ENCODE results near the gene PNPLA7.
"Not testable (repeated sequence)": the region's sequence is repeated elsewhere in the genome, so short reads cannot be mapped to it uniquely, and the experiment has no call there.

Gene PNPLA7

DNA sequence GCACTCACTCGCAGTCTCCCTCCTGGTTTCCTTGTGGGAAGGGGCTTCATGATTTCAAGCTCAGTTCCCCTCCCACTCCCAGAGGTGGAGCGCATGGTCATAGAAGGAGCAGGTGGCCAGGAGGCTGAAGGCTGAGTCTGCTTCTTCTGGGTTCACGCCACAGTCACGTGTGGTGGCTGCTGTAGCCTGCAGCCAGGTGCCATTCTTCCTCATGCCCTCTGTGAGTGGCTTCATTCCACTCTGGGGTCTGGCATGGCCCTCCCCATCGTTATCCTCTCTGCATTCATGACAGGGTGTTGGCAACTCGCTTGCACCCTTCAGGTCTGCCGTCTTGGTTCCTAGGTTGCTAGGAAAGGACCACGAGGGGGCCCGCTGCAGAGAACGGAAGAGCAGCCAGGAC lies 5.0 kb upstream of the PNPLA7 start:
- Histone ChIP-seq H3K9me3 (ENCODE audit: control insufficient read depth in 2 of 2, low read length in 2 of 2) (no peaks in the 10 kb centered on the region), H3K4me1 (ENCODE audit: control insufficient read depth in 2 of 2, insufficient read depth in 2 of 2, low read length in 2 of 2) (peaks cover 6 to 21% of the 10 kb centered on the region in 2 donors), H3K27me3 (ENCODE audit: control insufficient read depth in 2 of 2, insufficient read depth in 2 of 2, low read length in 2 of 2) (no peaks in the 10 kb centered on the region), H3K4me3 (ENCODE audit: low read length in 2 of 2) (no peak overlapping the region), H3K9ac (ENCODE audit: low read depth in 1 of 2, low read length in 2 of 2) (no peak overlapping the region), H3K27ac (ENCODE audit: low read depth in 2 of 2, low read length in 2 of 2) (no peak overlapping the region), H3K36me3 (ENCODE audit: control insufficient read depth in 2 of 2, insufficient read depth in 2 of 2, low read length in 2 of 2) (peaks cover 11 to 30% of the 10 kb centered on the region in 2 donors)

DNA sequence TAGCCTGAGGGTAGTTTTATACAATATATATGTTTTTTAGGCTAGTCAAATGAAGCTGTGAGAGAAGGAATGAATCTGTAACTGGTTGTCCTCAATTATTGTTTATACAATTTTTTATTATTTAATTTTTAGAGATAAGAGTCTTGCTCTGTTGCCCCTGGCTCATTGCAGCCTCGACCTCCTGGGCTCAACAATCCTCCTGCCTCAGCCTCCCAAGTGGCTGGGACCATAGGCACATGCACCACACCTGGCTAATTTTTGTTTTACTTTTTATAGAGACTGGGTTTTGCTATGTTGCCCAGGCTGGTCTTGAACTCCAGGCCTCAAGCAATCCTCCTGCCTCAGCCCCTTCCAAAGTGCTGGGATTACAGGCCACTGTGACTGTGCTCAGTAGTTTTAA lies 4.1 kb upstream of the PNPLA7 start:
- Histone ChIP-seq H3K9ac (ENCODE audit: low read depth in 1 of 2, low read length in 2 of 2) (no peak overlapping the region), H3K9me3 (ENCODE audit: control insufficient read depth in 2 of 2, low read length in 2 of 2) (no peaks in the 10 kb centered on the region), H3K27ac (ENCODE audit: low read depth in 2 of 2, low read length in 2 of 2) (no peak overlapping the region), H3K4me3 (ENCODE audit: low read length in 2 of 2) (no peak overlapping the region), H3K36me3 (ENCODE audit: control insufficient read depth in 2 of 2, insufficient read depth in 2 of 2, low read length in 2 of 2) (peaks cover 11 to 28% of the 10 kb centered on the region in 2 donors), H3K27me3 (ENCODE audit: control insufficient read depth in 2 of 2, insufficient read depth in 2 of 2, low read length in 2 of 2) (no peaks in the 10 kb centered on the region), H3K4me1 (ENCODE audit: control insufficient read depth in 2 of 2, insufficient read depth in 2 of 2, low read length in 2 of 2) (peaks cover 12 to 27% of the 10 kb centered on the region in 2 donors)

DNA sequence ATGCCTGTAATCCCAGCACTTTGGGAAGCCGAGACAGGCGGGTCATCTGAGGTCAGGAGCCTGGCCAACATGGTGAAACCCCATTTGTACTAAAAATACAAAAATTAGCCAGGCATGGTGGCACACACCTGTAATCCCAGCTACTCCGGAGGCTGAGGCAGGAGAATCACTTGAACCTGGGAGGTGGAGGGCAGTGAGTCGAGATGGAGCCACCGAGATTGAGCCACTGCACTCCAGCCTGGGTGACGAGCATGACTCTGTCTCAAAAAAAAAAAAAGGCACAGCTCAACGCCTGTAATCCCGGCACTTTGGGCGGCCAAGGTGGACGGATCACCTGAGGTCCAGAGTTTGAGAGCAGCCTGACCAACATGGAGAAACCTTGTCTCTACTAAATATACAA lies 3.5 kb upstream of the PNPLA7 start:
- H3K36me3 ChIP-seq (ENCODE audit: control insufficient read depth in 2 of 2, insufficient read depth in 2 of 2, low read length in 2 of 2), result peaks cover 11 to 28% of the 10 kb centered on the region in 2 donors
- H3K27ac ChIP-seq (ENCODE audit: low read depth in 2 of 2, low read length in 2 of 2); H3K9ac ChIP-seq (ENCODE audit: low read depth in 1 of 2, low read length in 2 of 2); H3K9me3 ChIP-seq (ENCODE audit: control insufficient read depth in 2 of 2, low read length in 2 of 2); H3K27me3 ChIP-seq (ENCODE audit: control insufficient read depth in 2 of 2, insufficient read depth in 2 of 2, low read length in 2 of 2); H3K4me3 ChIP-seq (ENCODE audit: low read length in 2 of 2): not testable (repeated sequence)
- peaks cover 16 to 29% of the 10 kb centered on the region in 2 donors for H3K4me1 ChIP-seq (ENCODE audit: control insufficient read depth in 2 of 2, insufficient read depth in 2 of 2, low read length in 2 of 2)

DNA sequence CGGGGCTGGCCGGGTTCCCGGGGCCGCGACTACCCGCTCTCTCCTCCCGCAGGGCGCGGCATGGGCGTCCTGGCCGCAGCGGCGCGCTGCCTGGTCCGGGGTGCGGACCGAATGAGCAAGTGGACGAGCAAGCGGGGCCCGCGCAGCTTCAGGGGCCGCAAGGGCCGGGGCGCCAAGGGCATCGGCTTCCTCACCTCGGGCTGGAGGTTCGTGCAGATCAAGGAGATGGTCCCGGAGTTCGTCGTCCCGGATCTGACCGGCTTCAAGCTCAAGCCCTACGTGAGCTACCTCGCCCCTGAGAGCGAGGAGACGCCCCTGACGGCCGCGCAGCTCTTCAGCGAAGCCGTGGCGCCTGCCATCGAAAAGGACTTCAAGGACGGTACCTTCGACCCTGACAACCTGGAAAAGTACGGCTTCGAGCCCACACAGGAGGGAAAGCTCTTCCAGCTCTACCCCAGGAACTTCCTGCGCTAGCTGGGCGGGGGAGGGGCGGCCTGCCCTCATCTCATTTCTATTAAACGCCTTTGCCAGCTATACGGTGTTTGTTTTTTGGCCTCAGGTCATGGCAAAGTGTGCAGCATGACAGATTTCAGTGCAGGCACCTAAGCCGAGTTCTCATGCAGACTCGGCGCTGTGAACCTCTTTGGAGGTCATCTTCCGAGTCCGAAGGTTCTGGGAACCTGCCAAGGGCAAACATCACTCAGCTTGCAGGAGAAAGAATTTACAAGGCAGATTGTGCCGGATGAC lies 2.0 kb upstream of the PNPLA7 start:
- Histone ChIP-seq H3K36me3 (ENCODE audit: control insufficient read depth in 2 of 2, insufficient read depth in 2 of 2, low read length in 2 of 2) (peaks cover 7 to 22% of the 10 kb centered on the region in 2 donors), H3K9ac (ENCODE audit: low read depth in 1 of 2, low read length in 2 of 2) (peak overlapping the region; percentile 79 to 81), H3K4me1 (ENCODE audit: control insufficient read depth in 2 of 2, insufficient read depth in 2 of 2, low read length in 2 of 2) (peaks cover 17 to 29% of the 10 kb centered on the region in 2 donors), H3K27ac (ENCODE audit: low read depth in 2 of 2, low read length in 2 of 2) (peak overlapping the region; percentile 88 to 90), H3K9me3 (ENCODE audit: control insufficient read depth in 2 of 2, low read length in 2 of 2) (no peaks in the 10 kb centered on the region), H3K27me3 (ENCODE audit: control insufficient read depth in 2 of 2, insufficient read depth in 2 of 2, low read length in 2 of 2) (no peaks in the 10 kb centered on the region), H3K4me3 (ENCODE audit: low read length in 2 of 2) (peak overlapping the region; percentile 80 to 85)

DNA sequence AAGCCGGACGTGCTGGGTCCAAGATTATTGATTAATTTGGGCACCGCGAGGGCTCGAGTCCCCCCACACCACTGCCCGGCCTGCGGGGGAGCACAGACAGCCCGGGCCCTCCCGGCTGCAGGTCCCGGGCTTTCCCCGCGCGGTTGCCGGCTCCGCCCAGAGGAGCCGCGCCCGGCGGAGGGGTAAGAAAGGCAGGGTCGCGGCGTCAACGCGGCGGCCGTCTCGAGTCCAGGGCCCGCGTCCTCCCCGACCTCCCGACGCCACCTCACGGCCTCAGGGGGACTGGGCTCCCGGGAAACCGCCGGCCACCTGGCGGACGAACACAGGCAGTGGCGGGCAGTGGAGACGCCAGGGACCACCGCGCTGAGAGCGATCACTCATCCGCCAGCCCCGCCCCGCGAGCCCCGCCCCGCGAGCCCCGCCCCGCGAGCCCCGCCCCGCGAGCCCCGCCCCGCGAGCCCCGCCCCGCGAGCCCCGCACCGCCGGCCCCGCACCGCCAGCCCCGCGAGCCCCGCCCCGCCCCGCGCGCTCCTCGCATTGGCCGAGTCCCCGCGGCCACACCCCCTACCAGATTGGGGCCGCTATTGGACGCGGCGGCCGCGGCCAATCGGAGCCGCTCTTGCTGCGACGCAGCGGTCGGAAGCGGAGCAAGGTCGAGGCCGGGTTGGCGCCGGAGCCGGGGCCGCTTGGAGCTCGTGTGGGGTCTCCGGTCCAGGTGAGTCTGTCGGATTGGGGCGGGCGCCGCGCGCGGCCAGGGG lies 1.2 kb upstream of the PNPLA7 start, which contains the start of gene MRPL41:
TSS of gene MRPL41 (plus strand) at position 616 of the 758 bp plus-strand sequence. CDS start 203 bp downstream, outside the sequence.
- peaks cover 17 to 25% of the 10 kb centered on the region in 2 donors for H3K4me1 ChIP-seq (ENCODE audit: control insufficient read depth in 2 of 2, insufficient read depth in 2 of 2, low read length in 2 of 2)
- no peaks in the 10 kb centered on the region for H3K27me3 ChIP-seq (ENCODE audit: control insufficient read depth in 2 of 2, insufficient read depth in 2 of 2, low read length in 2 of 2)
- peaks cover 7 to 20% of the 10 kb centered on the region in 2 donors for H3K36me3 ChIP-seq (ENCODE audit: control insufficient read depth in 2 of 2, insufficient read depth in 2 of 2, low read length in 2 of 2)
- peak within 1 kb of the TSS; percentile 90 to 93 for H3K27ac ChIP-seq (ENCODE audit: low read depth in 2 of 2, low read length in 2 of 2)
- H3K4me3 ChIP-seq (ENCODE audit: low read length in 2 of 2), result peak within 1 kb of the TSS; percentile 80 to 85
- H3K9me3 ChIP-seq (ENCODE audit: control insufficient read depth in 2 of 2, low read length in 2 of 2), result no peaks in the 10 kb centered on the region
- H3K9ac ChIP-seq (ENCODE audit: low read depth in 1 of 2, low read length in 2 of 2), result peak within 1 kb of the TSS; percentile 79 to 81

DNA sequence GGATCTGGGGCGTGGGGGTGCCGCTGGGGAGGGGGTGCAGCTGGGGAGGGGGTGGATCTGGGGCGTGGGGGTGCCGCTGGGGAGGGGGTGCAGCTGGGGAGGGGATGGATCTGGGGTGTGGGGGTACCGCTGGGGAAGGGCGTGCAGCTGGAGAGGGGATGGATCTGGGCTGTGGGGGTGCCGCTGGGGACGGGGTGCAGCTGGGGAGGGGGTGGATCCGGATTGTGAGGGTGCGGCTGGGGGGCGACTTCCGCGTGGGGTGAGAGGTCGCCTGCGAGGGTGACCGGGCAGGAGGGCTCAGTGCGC lies 709 bp upstream of the PNPLA7 start:
- H3K9me3 ChIP-seq (ENCODE audit: control insufficient read depth in 2 of 2, low read length in 2 of 2); H3K27me3 ChIP-seq (ENCODE audit: control insufficient read depth in 2 of 2, insufficient read depth in 2 of 2, low read length in 2 of 2): not testable (repeated sequence)
- peak overlapping the region; percentile 89 to 93 for H3K27ac ChIP-seq (ENCODE audit: low read depth in 2 of 2, low read length in 2 of 2)
- H3K4me3 ChIP-seq (ENCODE audit: low read length in 2 of 2), result peak overlapping the region; percentile 67 to 74
- peaks cover 14 to 21% of the 10 kb centered on the region in 2 donors for H3K4me1 ChIP-seq (ENCODE audit: control insufficient read depth in 2 of 2, insufficient read depth in 2 of 2, low read length in 2 of 2)
- H3K36me3 ChIP-seq (ENCODE audit: control insufficient read depth in 2 of 2, insufficient read depth in 2 of 2, low read length in 2 of 2), result peaks cover 7 to 15% of the 10 kb centered on the region in 2 donors
- H3K9ac ChIP-seq (ENCODE audit: low read depth in 1 of 2, low read length in 2 of 2), result peak overlapping the region; percentile 75 to 78

DNA sequence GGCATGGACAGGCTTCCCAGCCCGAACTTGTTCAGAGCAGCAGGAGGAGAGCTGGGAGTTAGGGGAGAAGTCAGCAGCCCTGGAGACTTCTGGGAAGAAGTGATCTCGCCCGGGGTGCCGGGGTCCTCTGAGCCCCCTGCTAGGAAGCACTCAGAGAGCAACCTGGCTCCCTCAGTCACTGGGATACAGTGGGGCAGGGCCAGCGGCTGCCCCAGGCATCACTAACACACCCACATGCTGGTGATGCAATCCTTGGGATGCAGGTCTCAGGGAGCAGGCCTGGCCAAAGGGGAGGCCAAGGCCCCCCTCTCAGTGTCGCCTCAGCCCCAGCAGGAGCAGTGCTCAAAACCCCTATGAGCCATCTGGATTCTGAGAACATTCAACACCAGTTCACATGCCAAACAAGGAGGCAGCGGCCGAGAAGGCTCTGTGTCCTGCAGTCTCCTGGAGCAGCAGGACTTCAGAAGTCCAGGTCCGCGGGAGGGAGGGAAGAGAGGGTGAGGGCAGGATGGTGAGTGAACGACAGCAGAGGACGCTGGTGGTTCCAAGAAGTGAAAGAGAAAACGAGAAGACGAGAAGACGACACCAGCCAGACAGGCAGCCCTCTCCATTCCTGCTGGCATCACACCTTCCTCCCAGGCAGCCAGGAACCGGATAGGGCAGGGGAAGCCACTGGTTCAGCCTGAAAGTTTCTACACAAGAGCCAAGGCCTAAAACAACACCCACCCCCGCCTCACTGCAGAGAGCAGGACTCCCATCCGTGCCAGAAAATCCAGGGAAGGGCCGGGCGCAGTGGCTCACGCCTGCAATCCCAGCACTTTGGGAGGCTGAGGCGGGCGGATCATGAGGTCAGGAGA lies 2.3 kb downstream of the PNPLA7 start:
- H3K27me3 ChIP-seq (ENCODE audit: control insufficient read depth in 2 of 2, insufficient read depth in 2 of 2, low read length in 2 of 2), result no peaks in the 10 kb centered on the region
- no peaks in the 10 kb centered on the region for H3K9me3 ChIP-seq (ENCODE audit: control insufficient read depth in 2 of 2, low read length in 2 of 2)
- no peak overlapping the region for H3K9ac ChIP-seq (ENCODE audit: low read depth in 1 of 2, low read length in 2 of 2)
- H3K36me3 ChIP-seq (ENCODE audit: control insufficient read depth in 2 of 2, insufficient read depth in 2 of 2, low read length in 2 of 2), result no peaks in the 10 kb centered on the region
- no peak overlapping the region for H3K4me3 ChIP-seq (ENCODE audit: low read length in 2 of 2)
- peaks cover 14 to 17% of the 10 kb centered on the region in 2 donors for H3K4me1 ChIP-seq (ENCODE audit: control insufficient read depth in 2 of 2, insufficient read depth in 2 of 2, low read length in 2 of 2)
- no peak overlapping the region for H3K27ac ChIP-seq (ENCODE audit: low read depth in 2 of 2, low read length in 2 of 2)

DNA sequence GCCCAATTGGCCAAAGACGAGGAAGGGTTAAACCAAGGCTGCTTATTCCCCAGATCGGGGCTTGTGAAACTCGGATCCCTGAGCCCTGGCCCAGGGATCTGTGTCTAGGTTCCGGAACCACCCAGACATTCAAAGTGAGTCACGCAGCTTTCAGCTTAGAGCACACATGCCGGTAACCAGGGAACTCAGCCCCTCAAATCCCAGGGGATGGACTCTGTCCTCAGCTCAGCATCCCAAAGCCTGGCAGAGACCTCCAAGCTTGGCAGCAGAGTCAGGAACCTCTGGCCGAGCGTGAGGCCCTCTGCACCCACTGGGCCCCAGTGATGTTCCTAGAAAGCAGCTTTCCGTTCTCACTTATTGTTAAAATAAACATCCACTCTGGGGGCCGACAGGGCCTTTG lies 5.1 kb downstream of the PNPLA7 start:
- Histone ChIP-seq H3K9ac (ENCODE audit: low read depth in 1 of 2, low read length in 2 of 2) (no peak overlapping the region), H3K27ac (ENCODE audit: low read depth in 2 of 2, low read length in 2 of 2) (peak overlapping the region; percentile 43 to 49), H3K9me3 (ENCODE audit: control insufficient read depth in 2 of 2, low read length in 2 of 2) (no peaks in the 10 kb centered on the region), H3K4me3 (ENCODE audit: low read length in 2 of 2) (no peak overlapping the region), H3K4me1 (ENCODE audit: control insufficient read depth in 2 of 2, insufficient read depth in 2 of 2, low read length in 2 of 2) (peaks cover 10 to 11% of the 10 kb centered on the region in 2 donors), H3K36me3 (ENCODE audit: control insufficient read depth in 2 of 2, insufficient read depth in 2 of 2, low read length in 2 of 2) (peaks cover 0 to 2% of the 10 kb centered on the region in 2 donors), H3K27me3 (ENCODE audit: control insufficient read depth in 2 of 2, insufficient read depth in 2 of 2, low read length in 2 of 2) (no peaks in the 10 kb centered on the region)

DNA sequence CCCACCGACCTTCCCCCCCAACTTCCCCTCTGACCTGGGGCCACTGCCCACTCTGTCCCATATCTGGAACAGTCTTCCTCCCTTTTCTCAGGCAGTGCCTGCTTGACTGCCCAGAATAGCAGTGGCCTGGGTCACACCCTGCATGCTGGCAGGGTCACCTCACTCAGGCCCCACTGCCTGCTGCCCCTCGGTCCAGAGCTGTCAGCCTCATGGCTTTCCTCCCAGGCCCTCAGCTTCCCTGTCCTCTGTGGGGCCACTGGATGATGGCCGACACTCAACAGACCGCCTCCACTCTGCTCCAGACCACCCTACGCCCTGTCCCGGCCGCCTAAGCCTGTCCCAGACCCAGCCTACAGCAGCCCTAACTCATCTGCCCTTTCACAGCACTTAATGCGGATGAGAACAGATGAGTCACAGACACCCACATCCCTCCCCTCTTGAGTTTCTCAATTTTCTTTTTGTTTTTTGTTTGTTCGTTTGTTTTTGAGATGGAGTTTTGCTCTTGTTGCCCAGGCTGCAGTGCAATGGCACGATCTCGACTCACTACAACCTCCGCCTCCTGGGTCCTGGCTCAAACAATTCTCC lies 5.9 kb downstream of the PNPLA7 start:
- no peaks in the 10 kb centered on the region for H3K9me3 ChIP-seq (ENCODE audit: control insufficient read depth in 2 of 2, low read length in 2 of 2)
- no peak overlapping the region for H3K4me3 ChIP-seq (ENCODE audit: low read length in 2 of 2)
- H3K9ac ChIP-seq (ENCODE audit: low read depth in 1 of 2, low read length in 2 of 2), result no peak overlapping the region
- no peaks in the 10 kb centered on the region for H3K27me3 ChIP-seq (ENCODE audit: control insufficient read depth in 2 of 2, insufficient read depth in 2 of 2, low read length in 2 of 2)
- peak overlapping the region in 1 of 2 donors; percentile 61 for H3K27ac ChIP-seq (ENCODE audit: low read depth in 2 of 2, low read length in 2 of 2)
- H3K36me3 ChIP-seq (ENCODE audit: control insufficient read depth in 2 of 2, insufficient read depth in 2 of 2, low read length in 2 of 2), result peaks cover 0 to 2% of the 10 kb centered on the region in 2 donors
- H3K4me1 ChIP-seq (ENCODE audit: control insufficient read depth in 2 of 2, insufficient read depth in 2 of 2, low read length in 2 of 2), result peaks cover 5% of the 10 kb centered on the region in 2 donors
